K562 (cell line): ENCODE data around the gene YPEL1. TPM values are rescaled to one million over a fixed set of nuclear protein-coding genes. Genes with fewer than 3 reads are reported as not detected.
A peak's percentile ranks its signal among the peaks of the same experiment; 100 is the strongest.

Experiments used
- ARID1B ChIP-seq: fragments of 450-650 bp; IDR thresholded peaks from 2 replicates; pipeline ENCODE4 v1.6.1; 2016; ENCODE audit warnings: antibody characterized with exemption, mild to moderate bottlenecking, inconsistent platforms
- DPF2 ChIP-seq: fragments of 450-650 bp; IDR thresholded peaks from 2 replicates; pipeline ENCODE4 v1.6.1; 2016
- EWSR1 ChIP-seq: fragments of 450-650 bp; IDR thresholded peaks from 2 replicates; pipeline ENCODE4 v1.6.1; 2018; ENCODE audit warnings: borderline replicate concordance, mild to moderate bottlenecking, low read depth, moderate library complexity; ENCODE audit not compliant: partially characterized antibody
- GMEB1 ChIP-seq: fragments of 250-450 bp; sonication (Bioruptor Pico); IDR thresholded peaks from 2 replicates; pipeline ENCODE4 v1.4.0; 2020; ENCODE audit warnings: mild to moderate bottlenecking
- HNRNPUL1 ChIP-seq: fragments of 200-400 bp; formaldehyde crosslinking; IDR thresholded peaks from 2 replicates; pipeline ENCODE4 v1.6.1; 2017; ENCODE audit warnings: low read length
- HOMEZ ChIP-seq: fragments of 250-450 bp; sonication (Bioruptor Pico); IDR thresholded peaks from 2 replicates; pipeline ENCODE4 v1.4.0; 2020; ENCODE audit warnings: mild to moderate bottlenecking, moderate library complexity
- ILK ChIP-seq: fragments of 450-650 bp; IDR thresholded peaks from 2 replicates; pipeline ENCODE4 v1.6.1; 2016; ENCODE audit warnings: missing genetic modification characterization, low read depth, mild to moderate bottlenecking, missing compliant biosample characterization, moderate library complexity, borderline replicate concordance
- JUNB ChIP-seq: fragments of 450-650 bp; formaldehyde crosslinking; conservative IDR thresholded peaks from 2 replicates; pipeline ENCODE4 v1.4.0; 2020; ENCODE audit warnings: mild to moderate bottlenecking
- MED1 ChIP-seq: sonication (generic); formaldehyde crosslinking; IDR thresholded peaks from 2 replicates; pipeline ENCODE4 v1.8.1; 2023; ENCODE audit warnings: missing genetic modification reagents, borderline replicate concordance
- MXI1 ChIP-seq: IDR thresholded peaks from 2 replicates; pipeline ENCODE4 v1.6.1; 2011; ENCODE audit warnings: low read depth, mild to moderate bottlenecking, improper control_type of control experiment, low read length
- NCOA1 ChIP-seq: fragments of 450-650 bp; IDR thresholded peaks from 2 replicates; pipeline ENCODE4 v1.6.1; 2016; ENCODE audit warnings: low read depth
- RAD21 ChIP-seq, 2 experiments: fragments of 250-450 bp in 1 of 2; fragments of 450-650 bp in 1 of 2; sonication (Bioruptor Pico) in 1 of 2; formaldehyde crosslinking in 1 of 2; IDR thresholded peaks in 1 of 2; conservative IDR thresholded peaks in 1 of 2; 2 replicates each; pipeline versions ENCODE4 v1.4.0 to v1.8.0; 2020 to 2022; ENCODE audit warnings: mild to moderate bottlenecking in 2 of 2, moderate library complexity in 1 of 2
- SREBF2 ChIP-seq: sonication (generic); formaldehyde crosslinking; IDR thresholded peaks from 2 replicates; pipeline ENCODE4 v1.4.0; 2020; ENCODE audit warnings: mild to moderate bottlenecking, missing genetic modification reagents
- STAT5A ChIP-seq: IDR thresholded peaks from 2 replicates; pipeline ENCODE4 v1.6.1; 2012; ENCODE audit warnings: low read length, inconsistent platforms, borderline replicate concordance
- ZBED1 ChIP-seq: IDR thresholded peaks from 2 replicates; pipeline ENCODE4 v1.6.1; 2014
- ZNF124 ChIP-seq: sonication (generic); formaldehyde crosslinking; IDR thresholded peaks from 2 replicates; pipeline ENCODE4 v1.8.1; 2022; ENCODE audit warnings: missing genetic modification reagents
- ZNF23 ChIP-seq: fragments of 250-450 bp; sonication (Bioruptor Pico); IDR thresholded peaks from 2 replicates; pipeline ENCODE4 v1.4.0; 2020; ENCODE audit warnings: mild to moderate bottlenecking
- ZNF398 ChIP-seq: fragments of 250-450 bp; sonication (Bioruptor Pico); IDR thresholded peaks from 2 replicates; pipeline ENCODE4 v1.8.0; 2021; ENCODE audit warnings: moderate library complexity, mild to moderate bottlenecking, inconsistent platforms
- ZNF644 ChIP-seq: fragments of 200-800 bp; sonication (Bioruptor generic); IDR thresholded peaks from 2 replicates; pipeline ENCODE4 v1.6.1; 2016; ENCODE audit warnings: low read depth, missing genetic modification characterization, missing compliant biosample characterization
- polyA plus RNA-seq, 8 experiments: library from polyadenylated mRNA; depleted of rRNA in 4 of 8; stranded (reverse) in 5 of 8; unstranded in 3 of 8; fragments of >200 nt; fragmentation: Nextera tagmentation in 2 of 8; fragmentation: Illumina TruSeq in 1 of 8; extraction: Ambion mirVana in 2 of 8; extraction: Trizol in 1 of 8; gene quantifications; 2 replicates each; pipeline versions ENCODE4 v1.2.1 to v1.2.3, GENCODE V29; 2011 to 2014; ENCODE audit warnings: inconsistent platforms in 1 of 8, missing spikeins in 1 of 8
- total RNA-seq, 7 experiments: library from RNA; depleted of rRNA in 6 of 7; stranded (reverse); fragments of >200 nt in 6 of 7; fragmentation: Illumina TruSeq in 2 of 7; extraction: Trizol in 2 of 7; gene quantifications; 2 replicates each; pipeline versions ENCODE4 v1.2.1 to v1.2.3, GENCODE V29; 2011 to 2021; ENCODE audit warnings: low replicate concordance in 1 of 7
- TF ChIP-seq, protein P1 (sequence below): sonication (generic); formaldehyde crosslinking; IDR thresholded peaks from 2 replicates; pipeline ENCODE4 v1.8.0; 2022; ENCODE audit warnings: mild to moderate bottlenecking, low read depth, missing genetic modification reagents

YPEL1 gene
- total and polyA plus RNA-seq, 9 of the 15 experiments (the other 6 are each of a cell fraction or from before 2014, with no cell fraction given) = 0.07 to 2.2 (median 0.46) TPM

- no peak for TF ChIP-seq GMEB1
- no peak for TF ChIP-seq NCOA1
- TF ChIP-seq ZNF23 = no peak
- TF ChIP-seq ZNF644 (tag) = no peak
- no peak for TF ChIP-seq MED1 (CRISPR knock-in tag)
- TF ChIP-seq STAT5A = no peak
- no peak for TF ChIP-seq ZNF398 (CRISPR knock-in tag)
- TF ChIP-seq EWSR1 = no peak
- TF ChIP-seq ZNF124 (CRISPR knock-in tag) = no peak
- TF ChIP-seq RAD21 (CRISPR knock-in tag; conservative IDR thresholded peaks at IDR 0.05 in 1 of 2, IDR thresholded peaks at IDR 0.05 in 1 of 2) = peak in 1 of 2 experiments; percentile 59; a peak in 2 of 4 replicates
- TF ChIP-seq HNRNPUL1 = no peak
- TF ChIP-seq, protein P1, sequence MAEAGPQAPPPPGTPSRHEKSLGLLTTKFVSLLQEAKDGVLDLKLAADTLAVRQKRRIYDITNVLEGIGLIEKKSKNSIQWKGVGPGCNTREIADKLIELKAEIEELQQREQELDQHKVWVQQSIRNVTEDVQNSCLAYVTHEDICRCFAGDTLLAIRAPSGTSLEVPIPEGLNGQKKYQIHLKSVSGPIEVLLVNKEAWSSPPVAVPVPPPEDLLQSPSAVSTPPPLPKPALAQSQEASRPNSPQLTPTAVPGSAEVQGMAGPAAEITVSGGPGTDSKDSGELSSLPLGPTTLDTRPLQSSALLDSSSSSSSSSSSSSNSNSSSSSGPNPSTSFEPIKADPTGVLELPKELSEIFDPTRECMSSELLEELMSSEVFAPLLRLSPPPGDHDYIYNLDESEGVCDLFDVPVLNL = no peak
- TF ChIP-seq HOMEZ = no peak
- 0 out of 2 replicates have a peak, but pooled peaks have one; percentile 13 for TF ChIP-seq MXI1
- no peak for TF ChIP-seq ZBED1
- TF ChIP-seq DPF2 = no peak
- no peak for TF ChIP-seq SREBF2 (CRISPR knock-in tag)
- no peak for TF ChIP-seq ARID1B
- no peak for TF ChIP-seq JUNB (CRISPR knock-in tag)
- TF ChIP-seq ILK (tag) = no peak
These were observed at the start of gene YPEL1 (continued) for GRCh38 chr22:21735200-21736083.
